WTC11 (cell line): Measurements from ENCODE around the gene ROS1. TPM values are rescaled to one million over a fixed set of nuclear protein-coding genes. Genes with fewer than 3 reads are reported as not detected.

Experiments used
- ATAC-seq: fragments of 200-7000 bp; cut with Tn5 transposase; 2 replicates; pipeline ENCODE4 v1.10.0; 2021; ENCODE audit warnings: mild to moderate bottlenecking, moderate library complexity
- CTCF ChIA-PET: fragments of 300-600 bp; sonication (Branson Sonifier 250); formaldehyde crosslinking; loops from one replicate; lab custom pipeline; 2021; ENCODE audit warnings: antibody characterized with exemption; lab: Charles Lee
- POLR2A ChIA-PET: fragments of 350-600 bp; sonication (Branson Sonifier 250); formaldehyde crosslinking; loops from one replicate; lab custom pipeline; 2021; ENCODE audit warnings: antibody characterized with exemption; lab: Charles Lee
- DNase-seq: peaks from one replicate; pipeline ENCODE4 v3.0.0; 2021; ENCODE audit warnings: low spot score
- H3K27ac Mint-ChIP-seq: 2 replicates; pipeline ENCODE4 v1.8.0; 2021; ENCODE audit warnings: mixed read lengths
- H3K27me3 Mint-ChIP-seq: 2 replicates; pipeline ENCODE4 v1.8.0; 2021; ENCODE audit warnings: low read depth, mild to moderate bottlenecking, moderate library complexity, mixed read lengths
- H3K36me3 Mint-ChIP-seq: 2 replicates; pipeline ENCODE4 v1.8.0; 2021; ENCODE audit warnings: mixed read lengths
- H3K4me1 Mint-ChIP-seq: 2 replicates; pipeline ENCODE4 v1.8.0; 2022; ENCODE audit warnings: mixed read lengths
- H3K4me3 Mint-ChIP-seq: 2 replicates; pipeline ENCODE4 v1.8.0; 2021; ENCODE audit warnings: mild to moderate bottlenecking, moderate library complexity, mixed read lengths
- H3K9me3 Mint-ChIP-seq: 2 replicates; pipeline ENCODE4 v1.8.0; 2021; ENCODE audit warnings: mixed read lengths
- GTF2I ChIP-seq: fragments of 250-450 bp; sonication (Bioruptor Pico); conservative IDR thresholded peaks from 2 replicates; pipeline ENCODE4 v1.4.0; 2021; ENCODE audit warnings: mild to moderate bottlenecking
- MYBL2 ChIP-seq: sonication (generic); formaldehyde crosslinking; IDR thresholded peaks from 2 replicates; pipeline ENCODE4 v1.8.1; 2023; ENCODE audit warnings: mild to moderate bottlenecking, moderate library complexity, missing genetic modification reagents
- NFATC4 ChIP-seq: fragments of 250-450 bp; sonication (Bioruptor Pico); IDR thresholded peaks from 2 replicates; pipeline ENCODE4 v1.9.0; 2021; ENCODE audit warnings: mild to moderate bottlenecking
- NR1H2 ChIP-seq: sonication (generic); formaldehyde crosslinking; IDR thresholded peaks from 2 replicates; pipeline ENCODE4 v1.9.0; 2021; ENCODE audit warnings: mild to moderate bottlenecking, moderate library complexity, missing genetic modification reagents
- NR2C2 ChIP-seq: sonication (generic); formaldehyde crosslinking; IDR thresholded peaks from 2 replicates; pipeline ENCODE4 v1.8.0; 2022; ENCODE audit warnings: mild to moderate bottlenecking, missing genetic modification reagents
- SP1 ChIP-seq: sonication (generic); formaldehyde crosslinking; conservative IDR thresholded peaks from 2 replicates; pipeline ENCODE4 v1.8.1; 2022; ENCODE audit warnings: missing genetic modification reagents
- TP53 ChIP-seq: sonication (generic); formaldehyde crosslinking; IDR thresholded peaks from 2 replicates; pipeline ENCODE4 v1.8.1; 2023; ENCODE audit warnings: mild to moderate bottlenecking, missing genetic modification reagents
- ZNF396 ChIP-seq: fragments of 250-450 bp; sonication (Bioruptor Pico); IDR thresholded peaks from 2 replicates; pipeline ENCODE4 v1.8.0; 2021; ENCODE audit warnings: mild to moderate bottlenecking, moderate library complexity, borderline replicate concordance
- ZNF423 ChIP-seq: fragments of 250-450 bp; sonication (Bioruptor Pico); IDR thresholded peaks from 2 replicates; pipeline ENCODE4 v2.1.2; 2022; ENCODE audit warnings: mild to moderate bottlenecking, moderate library complexity
- total RNA-seq: library from RNA; stranded (reverse); gene quantifications from 3 replicates; pipeline ENCODE4 v1.2.3, GENCODE V29; 2021
- TF ChIP-seq, protein P1 (sequence below): sonication (generic); formaldehyde crosslinking; IDR thresholded peaks from 2 replicates; pipeline ENCODE4 v1.8.1; 2023; ENCODE audit warnings: mild to moderate bottlenecking, missing genetic modification reagents, moderate library complexity
- TF ChIP-seq, protein P2 (sequence below): sonication (generic); formaldehyde crosslinking; IDR thresholded peaks from 2 replicates; pipeline ENCODE4 v1.8.1; 2022; ENCODE audit warnings: missing genetic modification reagents, borderline replicate concordance
- TF ChIP-seq, protein P3 (sequence below): sonication (generic); formaldehyde crosslinking; IDR thresholded peaks from 2 replicates; pipeline ENCODE4 v1.8.1; 2022; ENCODE audit warnings: mild to moderate bottlenecking, missing genetic modification reagents, moderate library complexity, borderline replicate concordance
- TF ChIP-seq, protein P4 (sequence below): sonication (generic); formaldehyde crosslinking; IDR thresholded peaks from 2 replicates; pipeline ENCODE4 v1.8.1; 2022; ENCODE audit warnings: low read depth, mild to moderate bottlenecking, moderate library complexity, missing genetic modification reagents, borderline replicate concordance
- TF ChIP-seq, protein P5 (sequence below): fragments of 250-450 bp; sonication (Bioruptor Pico); IDR thresholded peaks from 2 replicates; pipeline ENCODE4 v1.9.0; 2021; ENCODE audit warnings: mild to moderate bottlenecking
- TF ChIP-seq, protein P6 (sequence below): fragments of 250-450 bp; sonication (Bioruptor Pico); IDR thresholded peaks from 2 replicates; pipeline ENCODE4 v1.9.0; 2021; ENCODE audit warnings: moderate library complexity, mild to moderate bottlenecking, inconsistent platforms, borderline replicate concordance

The ROS1 gene
- total RNA-seq, 1 experiment from 2014 or later, result 0.02 TPM

DNA sequence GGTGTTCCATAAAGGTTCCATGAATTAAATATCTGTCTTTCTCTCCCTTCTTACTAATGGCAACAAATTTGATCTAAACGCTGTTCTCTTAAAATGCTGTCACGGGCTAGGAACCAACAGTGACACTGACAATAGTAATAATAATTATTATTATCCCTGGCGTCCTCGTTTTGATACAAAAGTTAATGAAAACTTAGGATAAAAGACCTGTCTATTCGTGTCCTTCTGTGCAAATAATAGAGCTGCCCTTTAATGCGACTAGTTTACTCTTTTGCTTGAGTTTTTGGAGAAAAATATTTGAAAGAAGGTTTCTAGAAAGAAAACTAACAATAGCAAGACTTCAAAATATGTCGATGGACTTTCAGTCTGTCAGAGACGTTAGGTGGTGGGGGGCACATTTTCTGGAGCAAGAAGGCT, 156.1 kb downstream of the ROS1 start:
- Mint-ChIP-seq H3K27ac (no peak overlapping the region), H3K27me3 (peaks cover 99% of the 10 kb centered on the region), H3K4me3 (peak overlapping the region; percentile 66), H3K4me1 (peaks cover 47% of the 10 kb centered on the region), H3K36me3 (no peaks in the 10 kb centered on the region), H3K9me3 (no peaks in the 10 kb centered on the region)
- TF ChIP-seq, protein P1, sequence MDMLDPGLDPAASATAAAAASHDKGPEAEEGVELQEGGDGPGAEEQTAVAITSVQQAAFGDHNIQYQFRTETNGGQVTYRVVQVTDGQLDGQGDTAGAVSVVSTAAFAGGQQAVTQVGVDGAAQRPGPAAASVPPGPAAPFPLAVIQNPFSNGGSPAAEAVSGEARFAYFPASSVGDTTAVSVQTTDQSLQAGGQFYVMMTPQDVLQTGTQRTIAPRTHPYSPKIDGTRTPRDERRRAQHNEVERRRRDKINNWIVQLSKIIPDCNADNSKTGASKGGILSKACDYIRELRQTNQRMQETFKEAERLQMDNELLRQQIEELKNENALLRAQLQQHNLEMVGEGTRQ, result no peak
- no peak for TF ChIP-seq ZNF396 (CRISPR knock-in tag)
- TF ChIP-seq, protein P2, sequence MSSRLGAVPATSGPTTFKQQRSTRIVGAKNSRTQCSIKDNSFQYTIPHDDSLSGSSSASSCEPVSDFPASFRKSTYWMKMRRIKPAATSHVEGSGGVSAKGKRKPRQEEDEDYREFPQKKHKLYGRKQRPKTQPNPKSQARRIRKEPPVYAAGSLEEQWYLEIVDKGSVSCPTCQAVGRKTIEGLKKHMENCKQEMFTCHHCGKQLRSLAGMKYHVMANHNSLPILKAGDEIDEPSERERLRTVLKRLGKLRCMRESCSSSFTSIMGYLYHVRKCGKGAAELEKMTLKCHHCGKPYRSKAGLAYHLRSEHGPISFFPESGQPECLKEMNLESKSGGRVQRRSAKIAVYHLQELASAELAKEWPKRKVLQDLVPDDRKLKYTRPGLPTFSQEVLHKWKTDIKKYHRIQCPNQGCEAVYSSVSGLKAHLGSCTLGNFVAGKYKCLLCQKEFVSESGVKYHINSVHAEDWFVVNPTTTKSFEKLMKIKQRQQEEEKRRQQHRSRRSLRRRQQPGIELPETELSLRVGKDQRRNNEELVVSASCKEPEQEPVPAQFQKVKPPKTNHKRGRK (CRISPR knock-in tag), result no peak
- TF ChIP-seq, protein P3, sequence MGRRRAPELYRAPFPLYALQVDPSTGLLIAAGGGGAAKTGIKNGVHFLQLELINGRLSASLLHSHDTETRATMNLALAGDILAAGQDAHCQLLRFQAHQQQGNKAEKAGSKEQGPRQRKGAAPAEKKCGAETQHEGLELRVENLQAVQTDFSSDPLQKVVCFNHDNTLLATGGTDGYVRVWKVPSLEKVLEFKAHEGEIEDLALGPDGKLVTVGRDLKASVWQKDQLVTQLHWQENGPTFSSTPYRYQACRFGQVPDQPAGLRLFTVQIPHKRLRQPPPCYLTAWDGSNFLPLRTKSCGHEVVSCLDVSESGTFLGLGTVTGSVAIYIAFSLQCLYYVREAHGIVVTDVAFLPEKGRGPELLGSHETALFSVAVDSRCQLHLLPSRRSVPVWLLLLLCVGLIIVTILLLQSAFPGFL, result no peak
- TF ChIP-seq TP53 (CRISPR knock-in tag), result no peak
- TF ChIP-seq, protein P4, sequence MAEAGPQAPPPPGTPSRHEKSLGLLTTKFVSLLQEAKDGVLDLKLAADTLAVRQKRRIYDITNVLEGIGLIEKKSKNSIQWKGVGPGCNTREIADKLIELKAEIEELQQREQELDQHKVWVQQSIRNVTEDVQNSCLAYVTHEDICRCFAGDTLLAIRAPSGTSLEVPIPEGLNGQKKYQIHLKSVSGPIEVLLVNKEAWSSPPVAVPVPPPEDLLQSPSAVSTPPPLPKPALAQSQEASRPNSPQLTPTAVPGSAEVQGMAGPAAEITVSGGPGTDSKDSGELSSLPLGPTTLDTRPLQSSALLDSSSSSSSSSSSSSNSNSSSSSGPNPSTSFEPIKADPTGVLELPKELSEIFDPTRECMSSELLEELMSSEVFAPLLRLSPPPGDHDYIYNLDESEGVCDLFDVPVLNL (CRISPR knock-in tag), result no peak
- TF ChIP-seq, protein P5, sequence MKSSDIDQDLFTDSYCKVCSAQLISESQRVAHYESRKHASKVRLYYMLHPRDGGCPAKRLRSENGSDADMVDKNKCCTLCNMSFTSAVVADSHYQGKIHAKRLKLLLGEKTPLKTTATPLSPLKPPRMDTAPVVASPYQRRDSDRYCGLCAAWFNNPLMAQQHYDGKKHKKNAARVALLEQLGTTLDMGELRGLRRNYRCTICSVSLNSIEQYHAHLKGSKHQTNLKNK (CRISPR knock-in tag), result no peak
- ATAC-seq (no peak), DNase-seq (no peak)
- ChIA-PET POLR2A (no interaction called here), CTCF (interaction anchor here (0.6 to 1.8 kb wide), 3 partner anchors 10 to 102 kb away, joined by 3 to 6 read pairs (median 4); no protein-coding TSS in a partner anchor)

DNA sequence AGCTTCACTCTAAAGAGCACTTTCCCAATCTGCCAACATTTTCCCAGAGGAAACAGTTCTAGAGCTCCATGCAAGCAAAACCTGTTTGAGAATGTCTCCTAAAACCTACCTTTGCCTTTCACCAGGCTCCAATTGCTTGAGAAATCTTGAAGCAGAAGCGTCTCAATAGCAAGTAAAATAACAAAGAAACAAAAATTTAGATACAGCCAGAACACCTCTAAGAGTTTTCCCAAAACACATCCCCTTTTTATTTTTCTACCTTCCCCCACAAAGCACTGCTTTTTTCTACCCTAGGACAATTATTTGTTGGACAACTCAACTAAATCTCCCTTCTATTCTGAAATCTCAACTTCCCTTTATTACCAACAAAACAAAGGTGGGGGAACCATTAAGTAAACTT, 156.8 kb downstream of the ROS1 start:
- no peak for DNase-seq
- POLR2A ChIA-PET, result no interaction called here
- no peak for ATAC-seq
- no peak overlapping the region for H3K4me3 Mint-ChIP-seq
- no peaks in the 10 kb centered on the region for H3K36me3 Mint-ChIP-seq
- H3K4me1 Mint-ChIP-seq, result peaks cover 51% of the 10 kb centered on the region
- peaks cover 99% of the 10 kb centered on the region for H3K27me3 Mint-ChIP-seq
- H3K9me3 Mint-ChIP-seq, result no peaks in the 10 kb centered on the region
- no peak overlapping the region for H3K27ac Mint-ChIP-seq
- TF ChIP-seq MYBL2 (CRISPR knock-in tag), result no peak
- no peak for TF ChIP-seq SP1 (CRISPR knock-in tag)
- TF ChIP-seq, protein P4 (CRISPR knock-in tag), result no peak
- no peak for TF ChIP-seq GTF2I (CRISPR knock-in tag)
- TF ChIP-seq, protein P6, sequence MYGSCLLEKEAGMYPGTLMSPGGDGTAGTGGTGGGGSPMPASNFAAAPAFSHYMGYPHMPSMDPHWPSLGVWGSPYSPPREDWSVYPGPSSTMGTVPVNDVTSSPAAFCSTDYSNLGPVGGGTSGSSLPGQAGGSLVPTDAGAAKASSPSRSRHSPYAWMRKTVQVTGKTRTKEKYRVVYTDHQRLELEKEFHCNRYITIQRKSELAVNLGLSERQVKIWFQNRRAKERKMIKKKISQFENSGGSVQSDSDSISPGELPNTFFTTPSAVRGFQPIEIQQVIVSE (CRISPR knock-in tag), result no peak
- no peak for TF ChIP-seq NR2C2
- no peak for TF ChIP-seq NFATC4 (CRISPR knock-in tag)
- TF ChIP-seq NR1H2 (CRISPR knock-in tag), result no peak
- TF ChIP-seq, protein P3, result no peak
- no peak for TF ChIP-seq ZNF423
- CTCF ChIA-PET, result interaction anchor here (0.8 to 2.3 kb wide), 8 partner anchors 10 to 392 kb away, joined by 3 to 7 read pairs (median 6); partner anchors contain the start of gene RFX6
